HCT116 (cell line): ENCODE measurements around the gene SP7. TPM values are rescaled to one million over a fixed set of nuclear protein-coding genes. Genes with fewer than 3 reads are reported as not detected.
"Not testable (repeated sequence)": the region's sequence is repeated elsewhere in the genome, so short reads cannot be mapped to it uniquely, and the experiment has no call there.

Source experiments
- ATAC-seq: fragments of 200-7000 bp; cut with Tn5 transposase; 2 replicates; pipeline ENCODE4 v1.9.1; 2020; ENCODE audit warnings: mild to moderate bottlenecking, moderate library complexity
- BruUV-seq: library from RNA; stranded (reverse); fragments of 400-500 nt; replicated peaks from 2 replicates; lab custom pipeline; 2021; lab: Mats Ljungman, UMichigan
- CTCF ChIA-PET: fragments of 300-600 bp; sonication (Branson Sonifier 250); formaldehyde crosslinking; loops from one replicate; lab custom pipeline; 2021; ENCODE audit warnings: antibody characterized with exemption; lab: Charles Lee
- POLR2A ChIA-PET: fragments of 300-600, 350-600 bp; sonication (Branson Sonifier 250); formaldehyde crosslinking; loops from one replicate; lab custom pipeline; 2021; ENCODE audit warnings: antibody characterized with exemption; lab: Charles Lee
- RAD21 ChIA-PET, 2 experiments: fragments of 300-600 bp; sonication (Branson Sonifier 250); formaldehyde crosslinking; loops; one replicate each; lab custom pipeline; 2023; ENCODE audit warnings: low total read pairs in 2 of 2; ENCODE audit not compliant: uncharacterized antibody in 2 of 2, unreplicated experiment in 2 of 2, low non-redundant PET in 1 of 2; lab: Charles Lee
- DNase-seq: peaks from one replicate; pipeline ENCODE4 v3.0.0-alpha.2; 2010; ENCODE audit warnings: low read depth, low spot score
- H2AFZ ChIP-seq: fragments of 200-600 bp; shearing (Covaris generic), sonication (generic); 2 replicates; pipeline ENCODE4 v1.6.1; 2017; ENCODE audit warnings: low read depth, mixed run types, mixed read lengths, antibody characterized with exemption, low read length; ENCODE audit not compliant: poor library complexity, severe bottlenecking
- H3K27ac ChIP-seq: 2 replicates; pipeline ENCODE4 v1.5.1; 2012; ENCODE audit warnings: low read depth, low read length
- H3K27me3 ChIP-seq: fragments of 200-600 bp; sonication (generic); 2 replicates; pipeline ENCODE4 v1.6.1; 2016; ENCODE audit warnings: mixed run types, low read length, mixed read lengths; ENCODE audit not compliant: insufficient read depth
- H3K36me3 ChIP-seq, 2 experiments: fragments of 200-500 bp in 1 of 2; fragments of 200-600 bp in 1 of 2; sonication (Bioruptor generic) in 1 of 2; sonication (generic) in 1 of 2; 2 replicates each; pipeline versions ENCODE4 v1.5.1 to v1.6.1; 2014 to 2016; ENCODE audit warnings: low read length in 2 of 2, inconsistent platforms in 1 of 2, mixed read lengths in 1 of 2, mixed run types in 1 of 2; ENCODE audit not compliant: insufficient read depth in 2 of 2, control insufficient read depth in 1 of 2
- H3K4me1 ChIP-seq, 2 experiments: fragments of 200-600 bp in 1 of 2; sonication (generic) in 1 of 2; 2 replicates each; pipeline versions ENCODE4 v1.5.1 to v1.6.1; 2012 to 2017; ENCODE audit warnings: low read length in 2 of 2, inconsistent platforms in 1 of 2, mild to moderate bottlenecking in 1 of 2, mixed read lengths in 1 of 2, mixed run types in 1 of 2, moderate library complexity in 1 of 2; ENCODE audit not compliant: insufficient read depth in 2 of 2, control insufficient read depth in 1 of 2
- H3K4me2 ChIP-seq: fragments of 200-600 bp; sonication (generic); 2 replicates; pipeline ENCODE4 v1.6.1; 2017; ENCODE audit warnings: mixed run types, low read length, mixed read lengths
- H3K4me3 ChIP-seq, 2 experiments: fragments of 200-600 bp in 1 of 2; sonication (generic) in 1 of 2; replicated peaks in 1 of 2; 2 replicates each; pipeline ENCODE4 v1.5.1; 2011 to 2016; ENCODE audit warnings: low read length in 2 of 2, control low read depth in 1 of 2, low read depth in 1 of 2, mild to moderate bottlenecking in 1 of 2, mixed read lengths in 1 of 2, mixed run types in 1 of 2
- H3K79me2 ChIP-seq: fragments of 200-600 bp; sonication (generic); 2 replicates; pipeline ENCODE4 v1.6.1; 2017; ENCODE audit warnings: mild to moderate bottlenecking, mixed run types, low read length, moderate library complexity, mixed read lengths; ENCODE audit not compliant: insufficient read depth
- H3K9ac ChIP-seq: fragments of 200-600 bp; sonication (generic); 2 replicates; pipeline ENCODE4 v1.6.1; 2016; ENCODE audit warnings: low read length, mixed read lengths
- H3K9me2 ChIP-seq: fragments of 200-600 bp; sonication (generic), shearing (Covaris generic); 2 replicates; pipeline ENCODE4 v1.6.1; 2017; ENCODE audit warnings: mixed run types, mild to moderate bottlenecking, moderate library complexity; ENCODE audit not compliant: insufficient read depth
- H3K9me3 ChIP-seq, 2 experiments: fragments of 200-500 bp in 1 of 2; fragments of 200-600 bp in 1 of 2; sonication (Bioruptor generic) in 1 of 2; sonication (generic) in 1 of 2; 2 replicates each; pipeline ENCODE4 v1.6.1; 2014 to 2017; ENCODE audit warnings: low read length in 2 of 2, mixed read lengths in 2 of 2, inconsistent platforms in 1 of 2, low read depth in 1 of 2, mild to moderate bottlenecking in 1 of 2, mixed run types in 1 of 2, moderate library complexity in 1 of 2; ENCODE audit not compliant: control insufficient read depth in 1 of 2, insufficient read depth in 1 of 2
- H4K20me1 ChIP-seq: fragments of 200-600 bp; sonication (generic), shearing (Covaris generic); 2 replicates; pipeline ENCODE4 v1.6.1; 2017; ENCODE audit warnings: mixed run types, mild to moderate bottlenecking, moderate library complexity; ENCODE audit not compliant: insufficient read depth
- ATF3 ChIP-seq: IDR thresholded peaks from 2 replicates; pipeline ENCODE4 v1.6.1; 2012
- EGR1 ChIP-seq: IDR thresholded peaks from 2 replicates; pipeline ENCODE4 v1.6.1; 2012; ENCODE audit warnings: low read depth
- JUND ChIP-seq: IDR thresholded peaks from 2 replicates; pipeline ENCODE4 v1.6.1; 2012
- intact Hi-C: fragments of 100-400 bp; cut with micrococcal nuclease; formaldehyde crosslinking; loops from 2 replicates; pipeline ENCODE4 v1.10.0; 2022
- total RNA-seq: library from RNA; stranded (reverse); gene quantifications from one replicate; pipeline ENCODE4 v1.2.1, GENCODE V29; 2021; ENCODE audit not compliant: unreplicated experiment

SP7 gene
- total RNA-seq, 1 experiment from 2014 or later, result not detected

GRCh38 chr12:53332744-53333143 lies 3.4 kb downstream of the SP7 start:
- H3K9me3 ChIP-seq, result no peaks in the 10 kb centered on the region
- DNase-seq (no peak), ATAC-seq (no peak)
- H3K79me2 ChIP-seq, result no peaks in the 10 kb centered on the region
- ChIA-PET RAD21 (interaction anchor here in 1 of 2 experiments (0.6 kb wide), 1 partner anchor 333 kb away, joined by 3 read pairs; no protein-coding TSS in a partner anchor), CTCF (interaction anchor here (1.0 to 1.1 kb wide), 2 partner anchors 11 to 19 kb away, joined by 3 to 5 read pairs; partner anchors contain the start of gene AAAS), POLR2A (no interaction called here)
- BruUV-seq, result no TSS peak
- no peak overlapping the region for H3K27ac ChIP-seq
- no peak overlapping the region for H2AFZ ChIP-seq
- no peaks in the 10 kb centered on the region for H3K9me2 ChIP-seq
- 0 out of 2 replicates have a peak, but pooled peaks cover 3% of the 10 kb centered on the region for H3K27me3 ChIP-seq
- no peaks in the 10 kb centered on the region for H4K20me1 ChIP-seq
- no peaks in the 10 kb centered on the region for H3K36me3 ChIP-seq
- peaks cover 0 to under 1% of the 10 kb centered on the region in 2 experiments; a peak in 1 of 4 replicates for H3K4me1 ChIP-seq
- H3K9ac ChIP-seq, result no peak overlapping the region
- H3K4me3 ChIP-seq, result no peak overlapping the region
- TF ChIP-seq ATF3, result no peak
- TF ChIP-seq EGR1, result no peak
- TF ChIP-seq JUND, result no peak
- H3K4me2 ChIP-seq, result no peak overlapping the region
- intact Hi-C loops, result no loop called here

- RAD21 ChIA-PET, intact Hi-C loops, H3K9me2 ChIP-seq, ATAC-seq, H3K4me3 ChIP-seq, H2AFZ ChIP-seq, H3K27ac ChIP-seq, H3K4me2 ChIP-seq, H3K4me1 ChIP-seq, H3K79me2 ChIP-seq, H3K9ac ChIP-seq, H3K36me3 ChIP-seq, H4K20me1 ChIP-seq, BruUV-seq, H3K27me3 ChIP-seq, H3K9me3 ChIP-seq, DNase-seq: not testable (repeated sequence)
- CTCF ChIA-PET, result interaction anchor here (1.0 to 1.1 kb wide), 2 partner anchors 11 to 20 kb away, joined by 3 to 5 read pairs; partner anchors contain the start of gene AAAS
- POLR2A ChIA-PET, result interaction anchor here (1.1 kb wide), 1 partner anchor 13 kb away, joined by 3 read pairs; no protein-coding TSS in a partner anchor
Observed at GRCh38 chr12:53332339-53332738, 3.8 kb downstream of the SP7 start.
